HepG2 (cell line): ENCODE data around the gene ENG. TPM values are rescaled to one million over a fixed set of nuclear protein-coding genes. Genes with fewer than 3 reads are reported as not detected.

ENCODE experiments used
- ATAC-seq: fragments of 200-7000 bp; cut with Tn5 transposase; 3 replicates; pipeline ENCODE4 v1.9.1; 2020; ENCODE audit warnings: mild to moderate bottlenecking, moderate library complexity
- BruUV-seq: library from RNA; stranded (reverse); fragments of 400-500 nt; replicated peaks from 2 replicates; lab custom pipeline; 2021; lab: Mats Ljungman, UMichigan
- CTCF ChIA-PET: fragments of 300-600 bp; formaldehyde crosslinking; extraction: SDS; loops from one replicate; lab custom pipeline; 2021; ENCODE audit warnings: low total read pairs, inconsistent platforms, low intra/inter-chr PET ratio; lab: Yijun Ruan, JAX
- POLR2A ChIA-PET: fragments of 350-600 bp; sonication (Branson Sonifier 250); formaldehyde crosslinking; loops from one replicate; lab custom pipeline; 2020; ENCODE audit warnings: antibody characterized with exemption, inconsistent platforms; lab: Yijun Ruan, JAX
- DNase-seq: peaks from one replicate; pipeline ENCODE4 v3.0.0-alpha.2; 2015; ENCODE audit warnings: low spot score
- FAIRE-seq: peaks from 3 replicates; lab custom pipeline; 2011; peaks lifted over from hg19 to GRCh38; lab: Jason Lieb, UNC
- H2AFZ ChIP-seq: one replicate; pipeline ENCODE4 v1.6.1; 2011; ENCODE audit warnings: low read length, inconsistent platforms
- H3K27ac ChIP-seq: fragments of 300-600 bp; 3 replicates; pipeline ENCODE4 v1.8.0; 2011; ENCODE audit warnings: mixed run types, mild to moderate bottlenecking, mixed read lengths, low read length, inconsistent platforms; ENCODE audit not compliant: insufficient read depth; ENCODE audit errors: extremely low read length
- H3K27me3 ChIP-seq, 2 experiments: fragments of 200-600 bp in 1 of 2; 2 replicates in 1 of 2; 3 replicates in 1 of 2; pipeline versions ENCODE4 v1.6.0 to v1.8.0; 2011; ENCODE audit warnings: low read length in 2 of 2, mild to moderate bottlenecking in 2 of 2, moderate library complexity in 2 of 2, inconsistent platforms in 1 of 2; ENCODE audit not compliant: insufficient read depth in 2 of 2, control insufficient read depth in 1 of 2
- H3K36me3 ChIP-seq, 2 experiments: fragments of 200-600 bp in 1 of 2; replicated peaks in 1 of 2; 2 replicates in 1 of 2; 3 replicates in 1 of 2; pipeline versions ENCODE4 v1.5.1 to v1.8.0; 2011; ENCODE audit warnings: low read length in 2 of 2, inconsistent platforms in 1 of 2; ENCODE audit not compliant: insufficient read depth in 2 of 2, control insufficient read depth in 1 of 2
- H3K4me1 ChIP-seq: 2 replicates; pipeline ENCODE4 v1.5.1; 2012; ENCODE audit warnings: low read length, inconsistent platforms; ENCODE audit not compliant: insufficient read depth
- H3K4me2 ChIP-seq: 2 replicates; pipeline ENCODE4 v1.6.0; 2011; ENCODE audit warnings: low read depth, low read length, inconsistent platforms
- H3K4me3 ChIP-seq, 3 experiments: fragments of 200-600 bp in 1 of 3; sonication (generic), shearing (Covaris generic) in 1 of 3; replicated peaks in 1 of 3; 2 replicates each; pipeline ENCODE4 v1.5.1; 2011 to 2016; ENCODE audit warnings: low read length in 3 of 3, inconsistent platforms in 2 of 3, low read depth in 2 of 3, mild to moderate bottlenecking in 2 of 3, control low read depth in 1 of 3, mixed read lengths in 1 of 3; ENCODE audit not compliant: insufficient read depth in 1 of 3
- H3K79me2 ChIP-seq: one replicate; pipeline ENCODE4 v1.6.1; 2011; ENCODE audit warnings: low read length, inconsistent platforms; ENCODE audit not compliant: insufficient read depth
- H3K9ac ChIP-seq: 2 replicates; pipeline ENCODE4 v1.6.0; 2011; ENCODE audit warnings: mild to moderate bottlenecking, low read depth, low read length, inconsistent platforms; ENCODE audit not compliant: insufficient read depth
- H3K9me3 ChIP-seq: 2 replicates; pipeline ENCODE4 v1.5.1; 2012; ENCODE audit warnings: mild to moderate bottlenecking, low read length
- H4K20me1 ChIP-seq: 2 replicates; pipeline ENCODE4 v1.6.0; 2011; ENCODE audit warnings: inconsistent platforms, mild to moderate bottlenecking, low read length, moderate library complexity; ENCODE audit not compliant: insufficient read depth
- FOXM1 ChIP-seq: sonication (generic); formaldehyde crosslinking; IDR thresholded peaks from 2 replicates; pipeline ENCODE4 v1.5.0; 2020; ENCODE audit warnings: missing genetic modification reagents
- GPN1 ChIP-seq: sonication (generic); formaldehyde crosslinking; IDR thresholded peaks from 2 replicates; pipeline ENCODE4 v1.5.1; 2020; ENCODE audit warnings: missing genetic modification reagents, borderline replicate concordance
- IRX3 ChIP-seq: sonication (generic); formaldehyde crosslinking; IDR thresholded peaks from 2 replicates; pipeline ENCODE4 v1.8.1; 2023; ENCODE audit warnings: mild to moderate bottlenecking, low read depth, missing genetic modification reagents, borderline replicate concordance
- KDM5B ChIP-seq: sonication (generic); formaldehyde crosslinking; IDR thresholded peaks from 2 replicates; pipeline ENCODE4 v1.4.0; 2020; ENCODE audit warnings: missing genetic modification reagents, mild to moderate bottlenecking, borderline replicate concordance
- LCORL ChIP-seq, 2 experiments: fragments of 450-650 bp in 1 of 2; sonication (generic) in 1 of 2; formaldehyde crosslinking in 1 of 2; IDR thresholded peaks; 2 replicates each; pipeline versions ENCODE4 v1.5.0 to v1.6.1; 2017 to 2020; ENCODE audit warnings: antibody characterized with exemption in 1 of 2, missing genetic modification reagents in 1 of 2
- RFXAP ChIP-seq: sonication (generic); formaldehyde crosslinking; IDR thresholded peaks from 2 replicates; pipeline ENCODE4 v1.4.0; 2020; ENCODE audit warnings: missing genetic modification reagents, borderline replicate concordance
- SRY ChIP-seq: sonication (generic); formaldehyde crosslinking; IDR thresholded peaks from 2 replicates; pipeline ENCODE4 v1.8.0; 2022; ENCODE audit warnings: mild to moderate bottlenecking, missing genetic modification reagents
- TARDBP ChIP-seq: sonication (generic); formaldehyde crosslinking; IDR thresholded peaks from 2 replicates; pipeline ENCODE4 v1.8.0; 2022; ENCODE audit warnings: mild to moderate bottlenecking, missing genetic modification reagents
- TBX2 ChIP-seq: sonication (generic); formaldehyde crosslinking; IDR thresholded peaks from 2 replicates; pipeline ENCODE4 v1.5.0; 2020; ENCODE audit warnings: missing genetic modification reagents, mild to moderate bottlenecking, borderline replicate concordance
- ZFP36L1 ChIP-seq: sonication (generic); formaldehyde crosslinking; IDR thresholded peaks from 2 replicates; pipeline ENCODE4 v1.8.0; 2022; ENCODE audit warnings: mild to moderate bottlenecking, missing genetic modification reagents, moderate library complexity
- ZNF207 ChIP-seq: fragments of 450-650 bp; IDR thresholded peaks from 2 replicates; pipeline ENCODE4 v1.6.1; 2016; ENCODE audit warnings: antibody characterized with exemption, borderline replicate concordance
- ZNF557 ChIP-seq: sonication (generic); formaldehyde crosslinking; IDR thresholded peaks from 2 replicates; pipeline ENCODE4 v1.4.0; 2020; ENCODE audit warnings: missing genetic modification reagents
- WGBS: methylation state at CpG from one replicate; pipeline ENCODE4 v1.1.6; 2017; ENCODE audit warnings: low lambda C conversion rate; 5-methylcytosine and 5-hydroxymethylcytosine counted together
- in situ Hi-C: cut with HindIII; loops from 2 replicates; pipeline ENCODE4 v1.10.0; 2017; ENCODE audit warnings: low pct_unique_long_range_greater_than_20kb; ENCODE audit not compliant: extremely low pct_ligation_motif_present
- intact Hi-C: fragments of 100-400 bp; cut with micrococcal nuclease; formaldehyde crosslinking; loops from one replicate; pipeline ENCODE4 v1.10.0; 2022; ENCODE audit not compliant: unreplicated experiment
- polyA plus RNA-seq, 8 experiments: library from polyadenylated mRNA; depleted of rRNA in 3 of 8; stranded (reverse) in 7 of 8; unstranded in 1 of 8; fragments of >200 nt; fragmentation: Illumina TruSeq in 4 of 8; extraction: Trizol in 4 of 8; gene quantifications; 2 replicates each; pipeline versions ENCODE4 v1.2.1 to v1.2.3, GENCODE V29; 2011 to 2016; ENCODE audit warnings: low read depth in 4 of 8, missing spikeins in 1 of 8, mixed read lengths in 1 of 8; ENCODE audit not compliant: insufficient read depth in 1 of 8
- total RNA-seq, 5 experiments: library from RNA; depleted of rRNA; stranded (reverse); fragments of >200 nt; fragmentation: Illumina TruSeq; extraction: Trizol; gene quantifications; 2 replicates each; pipeline ENCODE4 v1.2.3, GENCODE V29; 2016; ENCODE audit warnings: low read depth in 1 of 5
- TF ChIP-seq, protein P1 (sequence below): sonication (generic); formaldehyde crosslinking; IDR thresholded peaks from 2 replicates; pipeline ENCODE4 v1.4.0; 2020; ENCODE audit warnings: missing genetic modification reagents, mild to moderate bottlenecking, borderline replicate concordance
- TF ChIP-seq, protein P2 (sequence below): sonication (generic); formaldehyde crosslinking; IDR thresholded peaks from 2 replicates; pipeline ENCODE4 v1.5.1; 2020; ENCODE audit warnings: missing genetic modification reagents, mild to moderate bottlenecking, borderline replicate concordance
- TF ChIP-seq, protein P3 (sequence below): sonication (generic); formaldehyde crosslinking; IDR thresholded peaks from 2 replicates; pipeline ENCODE4 v1.4.0; 2020; ENCODE audit warnings: mild to moderate bottlenecking, missing genetic modification reagents

The ENG gene
- total and polyA plus RNA-seq, 2 of the 13 experiments (the other 11 are each of a cell fraction or from before 2014, with no cell fraction given), result 0.02 to 1.1 TPM

DNA sequence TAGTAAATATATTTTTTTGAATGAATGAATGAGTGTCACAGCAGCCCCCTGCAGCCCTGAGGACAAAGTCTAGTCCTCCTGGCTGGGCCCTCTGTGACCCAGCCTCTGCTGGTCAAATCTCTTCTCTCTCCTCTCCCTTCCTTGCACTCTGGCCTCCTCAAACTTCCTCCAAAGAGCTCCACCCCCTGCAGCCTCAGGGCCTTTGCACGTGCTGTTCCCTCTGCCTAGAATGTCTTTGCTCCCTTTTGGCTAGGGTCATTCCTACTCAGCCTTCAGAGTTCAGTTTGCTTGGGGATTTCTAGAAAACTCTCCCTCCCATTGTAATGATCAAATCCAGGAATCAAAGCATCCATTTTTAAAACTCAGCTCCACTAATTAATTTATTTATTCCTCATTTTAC lies 89.0 kb downstream of the ENG start:
- no peak overlapping the region for H3K4me2 ChIP-seq
- intact Hi-C loops (no loop called here), in situ Hi-C loops (no loop called here)
- CTCF ChIA-PET, result no interaction called here
- H2AFZ ChIP-seq, result no peak overlapping the region
- POLR2A ChIA-PET, result no interaction called here
- H3K79me2 ChIP-seq, result no peaks in the 10 kb centered on the region
- no peak overlapping the region for H3K4me3 ChIP-seq
- no TSS peak for BruUV-seq
- no peaks in the 10 kb centered on the region for H3K36me3 ChIP-seq
- H3K4me1 ChIP-seq, result peaks cover 3% of the 10 kb centered on the region
- no peaks in the 10 kb centered on the region for H3K9me3 ChIP-seq
- FAIRE-seq (no peak), DNase-seq (no peak), ATAC-seq (no peak)
- no peak overlapping the region for H3K9ac ChIP-seq
- H3K27me3 ChIP-seq, result peaks cover 2 to 63% of the 10 kb centered on the region in 2 experiments; a peak in 3 of 5 replicates
- no peaks in the 10 kb centered on the region for H4K20me1 ChIP-seq
- no peak overlapping the region for H3K27ac ChIP-seq
- 0% methylated on average over 1 of the region's 1 CpG for WGBS
- TF ChIP-seq KDM5B (CRISPR knock-in tag), result no peak
- TF ChIP-seq, protein P1, sequence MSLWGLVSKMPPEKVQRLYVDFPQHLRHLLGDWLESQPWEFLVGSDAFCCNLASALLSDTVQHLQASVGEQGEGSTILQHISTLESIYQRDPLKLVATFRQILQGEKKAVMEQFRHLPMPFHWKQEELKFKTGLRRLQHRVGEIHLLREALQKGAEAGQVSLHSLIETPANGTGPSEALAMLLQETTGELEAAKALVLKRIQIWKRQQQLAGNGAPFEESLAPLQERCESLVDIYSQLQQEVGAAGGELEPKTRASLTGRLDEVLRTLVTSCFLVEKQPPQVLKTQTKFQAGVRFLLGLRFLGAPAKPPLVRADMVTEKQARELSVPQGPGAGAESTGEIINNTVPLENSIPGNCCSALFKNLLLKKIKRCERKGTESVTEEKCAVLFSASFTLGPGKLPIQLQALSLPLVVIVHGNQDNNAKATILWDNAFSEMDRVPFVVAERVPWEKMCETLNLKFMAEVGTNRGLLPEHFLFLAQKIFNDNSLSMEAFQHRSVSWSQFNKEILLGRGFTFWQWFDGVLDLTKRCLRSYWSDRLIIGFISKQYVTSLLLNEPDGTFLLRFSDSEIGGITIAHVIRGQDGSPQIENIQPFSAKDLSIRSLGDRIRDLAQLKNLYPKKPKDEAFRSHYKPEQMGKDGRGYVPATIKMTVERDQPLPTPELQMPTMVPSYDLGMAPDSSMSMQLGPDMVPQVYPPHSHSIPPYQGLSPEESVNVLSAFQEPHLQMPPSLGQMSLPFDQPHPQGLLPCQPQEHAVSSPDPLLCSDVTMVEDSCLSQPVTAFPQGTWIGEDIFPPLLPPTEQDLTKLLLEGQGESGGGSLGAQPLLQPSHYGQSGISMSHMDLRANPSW (CRISPR knock-in tag), result no peak
- no peak for TF ChIP-seq SRY (CRISPR knock-in tag)
- TF ChIP-seq LCORL (IDR thresholded peaks at IDR 0.05), result no peak
- TF ChIP-seq LCORL (CRISPR knock-in tag; IDR thresholded peaks at IDR 0.05), result no peak
- no peak for TF ChIP-seq FOXM1 (CRISPR knock-in tag)
- TF ChIP-seq, protein P2, sequence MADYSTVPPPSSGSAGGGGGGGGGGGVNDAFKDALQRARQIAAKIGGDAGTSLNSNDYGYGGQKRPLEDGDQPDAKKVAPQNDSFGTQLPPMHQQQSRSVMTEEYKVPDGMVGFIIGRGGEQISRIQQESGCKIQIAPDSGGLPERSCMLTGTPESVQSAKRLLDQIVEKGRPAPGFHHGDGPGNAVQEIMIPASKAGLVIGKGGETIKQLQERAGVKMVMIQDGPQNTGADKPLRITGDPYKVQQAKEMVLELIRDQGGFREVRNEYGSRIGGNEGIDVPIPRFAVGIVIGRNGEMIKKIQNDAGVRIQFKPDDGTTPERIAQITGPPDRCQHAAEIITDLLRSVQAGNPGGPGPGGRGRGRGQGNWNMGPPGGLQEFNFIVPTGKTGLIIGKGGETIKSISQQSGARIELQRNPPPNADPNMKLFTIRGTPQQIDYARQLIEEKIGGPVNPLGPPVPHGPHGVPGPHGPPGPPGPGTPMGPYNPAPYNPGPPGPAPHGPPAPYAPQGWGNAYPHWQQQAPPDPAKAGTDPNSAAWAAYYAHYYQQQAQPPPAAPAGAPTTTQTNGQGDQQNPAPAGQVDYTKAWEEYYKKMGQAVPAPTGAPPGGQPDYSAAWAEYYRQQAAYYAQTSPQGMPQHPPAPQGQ (CRISPR knock-in tag), result no peak
- TF ChIP-seq ZFP36L1 (CRISPR knock-in tag), result no peak
- TF ChIP-seq RFXAP (CRISPR knock-in tag), result no peak
- no peak for TF ChIP-seq GPN1 (CRISPR knock-in tag)
- no peak for TF ChIP-seq TARDBP (CRISPR knock-in tag)
- TF ChIP-seq ZNF207, result no peak
- no peak for TF ChIP-seq ZNF557
- TF ChIP-seq, protein P3, sequence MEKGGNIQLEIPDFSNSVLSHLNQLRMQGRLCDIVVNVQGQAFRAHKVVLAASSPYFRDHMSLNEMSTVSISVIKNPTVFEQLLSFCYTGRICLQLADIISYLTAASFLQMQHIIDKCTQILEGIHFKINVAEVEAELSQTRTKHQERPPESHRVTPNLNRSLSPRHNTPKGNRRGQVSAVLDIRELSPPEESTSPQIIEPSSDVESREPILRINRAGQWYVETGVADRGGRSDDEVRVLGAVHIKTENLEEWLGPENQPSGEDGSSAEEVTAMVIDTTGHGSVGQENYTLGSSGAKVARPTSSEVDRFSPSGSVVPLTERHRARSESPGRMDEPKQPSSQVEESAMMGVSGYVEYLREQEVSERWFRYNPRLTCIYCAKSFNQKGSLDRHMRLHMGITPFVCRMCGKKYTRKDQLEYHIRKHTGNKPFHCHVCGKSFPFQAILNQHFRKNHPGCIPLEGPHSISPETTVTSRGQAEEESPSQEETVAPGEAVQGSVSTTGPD (CRISPR knock-in tag), result no peak
- TF ChIP-seq TBX2, result no peak
- no peak for TF ChIP-seq IRX3 (CRISPR knock-in tag)
